NCI-H510A (cell line): Measurements from ENCODE around the gene PELI3.

Experiments
- DNase-seq: peaks from one replicate; lab custom pipeline; 2025; lab: John Stamatoyannopoulos, UW

PELI3 gene

GRCh38 chr11:66505276-66505816 is 38.6 kb downstream of the PELI3 start:
- no peak for DNase-seq

- no peak for DNase-seq
Observed at GRCh38 chr11:66509131-66509561, 42.4 kb downstream of the PELI3 start.

GRCh38 chr11:66510271-66510989 is 43.7 kb downstream of the PELI3 start, which contains the start of gene BBS1:
BBS1 (plus strand) TSS chr11:66510635; CDS start chr11:66510660, 25 bp downstream.
- DNase-seq: peak; percentile 65

GRCh38 chr11:66510990-66511339 is 44.3 kb downstream of the PELI3 start:
- DNase-seq: no peak

- no peak for DNase-seq
Observed at GRCh38 chr11:66523611-66524010, 56.9 kb downstream of the PELI3 start.

GRCh38 chr11:66524304-66525040 is 57.8 kb downstream of the PELI3 start:
- DNase-seq: no peak
